Endothelial cell (in vitro differentiated cells): Measurements from ENCODE around the gene NTM. TPM values are rescaled to one million over a fixed set of nuclear protein-coding genes. Genes with fewer than 3 reads are reported as not detected.

ENCODE experiments used
- DNase-seq: peaks from one replicate; pipeline ENCODE4 v3.0.0; 2021; ENCODE audit warnings: low spot score
- H3K27ac Mint-ChIP-seq: one replicate; pipeline ENCODE4 v1.8.0; 2021; ENCODE audit warnings: mixed read lengths, inconsistent platforms; ENCODE audit not compliant: unreplicated experiment
- H3K27me3 Mint-ChIP-seq: one replicate; pipeline ENCODE4 v1.8.0; 2021; ENCODE audit warnings: mild to moderate bottlenecking, moderate library complexity, mixed read lengths, inconsistent platforms; ENCODE audit not compliant: unreplicated experiment
- H3K36me3 Mint-ChIP-seq: one replicate; pipeline ENCODE4 v1.8.0; 2021; ENCODE audit warnings: mild to moderate bottlenecking, low read depth, mixed read lengths, inconsistent platforms; ENCODE audit not compliant: unreplicated experiment
- H3K4me1 Mint-ChIP-seq: one replicate; pipeline ENCODE4 v1.8.0; 2021; ENCODE audit warnings: mild to moderate bottlenecking, mixed read lengths, inconsistent platforms; ENCODE audit not compliant: unreplicated experiment
- H3K4me3 Mint-ChIP-seq: one replicate; pipeline ENCODE4 v1.8.0; 2021; ENCODE audit warnings: mild to moderate bottlenecking, mixed read lengths, inconsistent platforms; ENCODE audit not compliant: unreplicated experiment
- H3K9me3 Mint-ChIP-seq: one replicate; pipeline ENCODE4 v1.8.0; 2021; ENCODE audit warnings: mixed read lengths, inconsistent platforms; ENCODE audit not compliant: unreplicated experiment
- total RNA-seq: library from RNA; stranded (reverse); fragmentation: NEBNext Ultra II Directional; extraction: Animal tissue kit (Norgen Biotek cat#: 25700); gene quantifications from one replicate; pipeline ENCODE4 v1.2.1, GENCODE V29; 2021; ENCODE audit not compliant: unreplicated experiment
- TF ChIP-seq, protein P1 (sequence below): fragments of 200-600 bp; sonication (generic); IDR thresholded peaks from one replicate; pipeline ENCODE4 v1.5.0; 2021; ENCODE audit warnings: antibody characterized with exemption; ENCODE audit not compliant: unreplicated experiment

The NTM gene
- total RNA-seq, 1 donor from 2014 or later, result 3.6 TPM

DNA sequence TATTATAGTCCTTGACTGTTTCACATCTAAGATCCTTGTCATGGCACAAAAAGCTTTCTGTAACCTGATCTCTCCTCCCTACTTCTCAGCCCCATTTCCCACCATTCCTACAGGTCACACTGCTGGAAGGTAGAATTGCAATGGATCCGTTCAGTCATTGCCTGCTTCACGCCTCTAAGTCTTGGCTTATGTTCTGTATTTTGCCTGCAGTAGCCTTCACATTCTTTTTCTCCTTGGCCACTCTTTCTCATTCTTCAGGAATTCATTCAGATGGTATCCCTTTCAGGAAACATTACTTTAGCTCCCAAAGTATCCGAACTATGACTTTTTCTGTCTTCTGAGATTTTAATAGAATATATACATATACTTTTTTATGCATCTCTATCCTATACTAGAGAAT, 731.5 kb downstream of the NTM start:
- H3K4me3 Mint-ChIP-seq, result no peak overlapping the region
- H3K9me3 Mint-ChIP-seq, result no peaks in the 10 kb centered on the region
- H3K27me3 Mint-ChIP-seq, result peaks cover 4% of the 10 kb centered on the region
- TF ChIP-seq, protein P1, sequence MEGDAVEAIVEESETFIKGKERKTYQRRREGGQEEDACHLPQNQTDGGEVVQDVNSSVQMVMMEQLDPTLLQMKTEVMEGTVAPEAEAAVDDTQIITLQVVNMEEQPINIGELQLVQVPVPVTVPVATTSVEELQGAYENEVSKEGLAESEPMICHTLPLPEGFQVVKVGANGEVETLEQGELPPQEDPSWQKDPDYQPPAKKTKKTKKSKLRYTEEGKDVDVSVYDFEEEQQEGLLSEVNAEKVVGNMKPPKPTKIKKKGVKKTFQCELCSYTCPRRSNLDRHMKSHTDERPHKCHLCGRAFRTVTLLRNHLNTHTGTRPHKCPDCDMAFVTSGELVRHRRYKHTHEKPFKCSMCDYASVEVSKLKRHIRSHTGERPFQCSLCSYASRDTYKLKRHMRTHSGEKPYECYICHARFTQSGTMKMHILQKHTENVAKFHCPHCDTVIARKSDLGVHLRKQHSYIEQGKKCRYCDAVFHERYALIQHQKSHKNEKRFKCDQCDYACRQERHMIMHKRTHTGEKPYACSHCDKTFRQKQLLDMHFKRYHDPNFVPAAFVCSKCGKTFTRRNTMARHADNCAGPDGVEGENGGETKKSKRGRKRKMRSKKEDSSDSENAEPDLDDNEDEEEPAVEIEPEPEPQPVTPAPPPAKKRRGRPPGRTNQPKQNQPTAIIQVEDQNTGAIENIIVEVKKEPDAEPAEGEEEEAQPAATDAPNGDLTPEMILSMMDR, result no peak
- H3K36me3 Mint-ChIP-seq, result peaks cover 3% of the 10 kb centered on the region
- no peak for DNase-seq
- peaks cover 2% of the 10 kb centered on the region for H3K4me1 Mint-ChIP-seq
- no peak overlapping the region for H3K27ac Mint-ChIP-seq

GRCh38 chr11:132103021-132103420, 732.6 kb downstream of the NTM start:
- DNase-seq, result no peak
- no peaks in the 10 kb centered on the region for H3K9me3 Mint-ChIP-seq
- peaks cover 2% of the 10 kb centered on the region for H3K4me1 Mint-ChIP-seq
- TF ChIP-seq, protein P1, result no peak
- H3K36me3 Mint-ChIP-seq, result peaks cover 3% of the 10 kb centered on the region
- H3K4me3 Mint-ChIP-seq, result no peak overlapping the region
- no peak overlapping the region for H3K27ac Mint-ChIP-seq
- H3K27me3 Mint-ChIP-seq, result peaks cover 4% of the 10 kb centered on the region

DNA sequence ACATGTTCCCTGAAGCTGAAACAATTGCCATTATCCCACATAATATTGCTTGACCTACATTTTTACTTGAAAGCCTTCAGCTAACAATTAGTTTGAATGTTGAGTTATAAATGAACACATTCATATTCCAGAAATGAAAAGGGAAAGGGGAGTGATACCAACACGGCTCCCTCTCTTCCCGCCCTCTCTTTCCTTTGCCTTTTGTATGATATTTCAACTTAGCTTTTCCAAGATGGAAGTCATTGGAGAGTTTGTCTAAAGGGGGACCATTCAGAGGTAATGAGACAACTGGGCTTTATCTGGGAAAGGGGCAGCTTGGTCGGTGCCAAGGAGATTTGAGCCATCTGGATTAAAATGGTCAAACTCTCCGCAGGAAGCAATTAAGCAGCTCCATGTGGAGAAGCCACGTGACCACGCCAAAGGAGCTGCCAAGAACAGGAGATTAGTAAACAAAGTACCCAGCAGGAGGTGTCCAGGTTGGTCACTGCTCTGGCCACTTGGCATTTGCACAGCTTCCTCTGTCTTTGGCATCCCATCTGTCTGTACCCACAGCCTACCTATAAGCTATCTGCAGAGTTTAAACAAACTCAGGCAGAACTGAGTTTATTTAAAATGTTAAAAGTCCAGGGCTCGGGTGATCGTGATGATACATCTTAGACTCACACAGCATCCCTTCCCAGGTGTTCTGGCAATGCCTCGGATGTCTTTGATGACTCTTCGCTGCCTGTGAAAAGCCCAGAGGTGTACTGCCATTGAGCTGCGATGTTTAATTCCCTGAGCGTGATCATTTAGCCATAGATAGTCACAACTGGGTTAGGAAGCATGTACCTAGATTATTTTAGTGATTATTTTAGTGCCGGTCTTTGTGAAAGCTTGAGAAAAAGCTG, 735.9 kb downstream of the NTM start:
- Mint-ChIP-seq H3K4me3 (no peak overlapping the region), H3K27me3 (peaks cover 4% of the 10 kb centered on the region), H3K36me3 (peaks cover 3% of the 10 kb centered on the region), H3K27ac (no peak overlapping the region), H3K4me1 (peaks cover 2% of the 10 kb centered on the region), H3K9me3 (no peaks in the 10 kb centered on the region)
- no peak for DNase-seq
- TF ChIP-seq, protein P1, result no peak

- TF ChIP-seq, protein P1, result no peak
- DNase-seq, result no peak
- H3K4me1 Mint-ChIP-seq, result no peaks in the 10 kb centered on the region
- no peaks in the 10 kb centered on the region for H3K36me3 Mint-ChIP-seq
- no peaks in the 10 kb centered on the region for H3K9me3 Mint-ChIP-seq
- H3K27me3 Mint-ChIP-seq, result no peaks in the 10 kb centered on the region
- H3K27ac Mint-ChIP-seq, result no peak overlapping the region
- H3K4me3 Mint-ChIP-seq, result no peak overlapping the region
Measured at GRCh38 chr11:132111316-132111715, 740.9 kb downstream of the NTM start.

GRCh38 chr11:132111838-132112237, 741.4 kb downstream of the NTM start:
- no peak overlapping the region for H3K27ac Mint-ChIP-seq
- H3K36me3 Mint-ChIP-seq, result no peaks in the 10 kb centered on the region
- H3K4me1 Mint-ChIP-seq, result no peaks in the 10 kb centered on the region
- TF ChIP-seq, protein P1, result no peak
- no peak overlapping the region for H3K4me3 Mint-ChIP-seq
- H3K27me3 Mint-ChIP-seq, result no peaks in the 10 kb centered on the region
- no peak for DNase-seq
- no peaks in the 10 kb centered on the region for H3K9me3 Mint-ChIP-seq
